IMR-90 (cell line): ENCODE measurements around the gene NEURL4.

Source experiments
- BHLHE40 ChIP-seq: fragments of 150-350 bp; IDR thresholded peaks from 2 replicates; pipeline ENCODE4 v1.6.1; 2016; ENCODE audit warnings: mild to moderate bottlenecking, low read depth, low read length
- CTCF ChIP-seq: conservative IDR thresholded peaks from 2 replicates; pipeline ENCODE4 v1.5.1; 2012; ENCODE audit warnings: mild to moderate bottlenecking, low read depth, low read length, improper control_type of control experiment
- MAFK ChIP-seq: IDR thresholded peaks from 2 replicates; pipeline ENCODE4 v1.6.1; 2012; ENCODE audit warnings: low read depth, low read length, improper control_type of control experiment
- POLR2A ChIP-seq: IDR thresholded peaks from 2 replicates; pipeline ENCODE4 v1.6.1; 2012; ENCODE audit warnings: mild to moderate bottlenecking, low read depth, low read length
- RAD21 ChIP-seq: IDR thresholded peaks from 2 replicates; pipeline ENCODE4 v1.6.1; 2012; ENCODE audit warnings: low read length, improper control_type of control experiment
- USF2 ChIP-seq: fragments of 150-350 bp; IDR thresholded peaks from 2 replicates; pipeline ENCODE4 v1.6.1; 2017; ENCODE audit warnings: mild to moderate bottlenecking, antibody characterized with exemption, low read length, low read depth

GRCh38 chr17:7296189-7296861 is 32.8 kb downstream of the NEURL4 start:
- TF ChIP-seq CTCF (peak; percentile 94), MAFK (no peak), RAD21 (peak; percentile 95), USF2 (peak; percentile 92), POLR2A (0 out of 2 replicates have a peak, but pooled peaks have one; percentile 39), BHLHE40 (peak; percentile 94)
